Liver (tissue), 2 donors: ENCODE data around the gene PNLIPRP3.

Source experiments
- JUND ChIP-seq, 2 donors: IDR thresholded peaks; 2 replicates each; pipeline ENCODE4 v1.6.1; 2016; ENCODE audit warnings: antibody characterized with exemption in 2 of 2
- REST ChIP-seq: IDR thresholded peaks from 2 replicates; pipeline ENCODE4 v1.6.1; 2016; ENCODE audit warnings: antibody characterized with exemption, mild to moderate bottlenecking
- donor health status: healthy.

GRCh38 chr10:116385311-116385710 is 42.3 kb upstream of the PNLIPRP3 start:
- TF ChIP-seq JUND (IDR thresholded peaks at IDR 0.05) (no peak), REST (no peak)
